BLaER1 (cell line): ENCODE measurements around the gene CHST15.

Experiments
- H3K27ac ChIP-seq: shearing (Covaris generic); formaldehyde crosslinking; 2 replicates; pipeline ENCODE4 v1.8.1; 2022
- H3K27me3 ChIP-seq: shearing (Covaris generic); formaldehyde crosslinking; 2 replicates; pipeline ENCODE4 v1.8.1; 2022
- H3K36me3 ChIP-seq: shearing (Covaris generic); formaldehyde crosslinking; 2 replicates; pipeline ENCODE4 v1.8.1; 2022
- H3K4me1 ChIP-seq: shearing (Covaris generic); formaldehyde crosslinking; 2 replicates; pipeline ENCODE4 v1.8.1; 2022
- H3K4me2 ChIP-seq: shearing (Covaris generic); formaldehyde crosslinking; 2 replicates; pipeline ENCODE4 v1.8.1; 2022
- H3K4me3 ChIP-seq: shearing (Covaris generic); formaldehyde crosslinking; 2 replicates; pipeline ENCODE4 v1.8.1; 2022
- H3K9ac ChIP-seq: shearing (Covaris generic); formaldehyde crosslinking; 2 replicates; pipeline ENCODE4 v1.8.1; 2022
- H3K9me3 ChIP-seq: shearing (Covaris generic); formaldehyde crosslinking; 2 replicates; pipeline ENCODE4 v1.8.1; 2022
- H4K20me1 ChIP-seq: shearing (Covaris generic); formaldehyde crosslinking; 2 replicates; pipeline ENCODE4 v1.8.1; 2022
- Cebpa-rat ChIP-seq: shearing (Covaris generic); IDR thresholded peaks from 2 replicates; pipeline ENCODE4 v1.8.1; 2022

The CHST15 gene

DNA sequence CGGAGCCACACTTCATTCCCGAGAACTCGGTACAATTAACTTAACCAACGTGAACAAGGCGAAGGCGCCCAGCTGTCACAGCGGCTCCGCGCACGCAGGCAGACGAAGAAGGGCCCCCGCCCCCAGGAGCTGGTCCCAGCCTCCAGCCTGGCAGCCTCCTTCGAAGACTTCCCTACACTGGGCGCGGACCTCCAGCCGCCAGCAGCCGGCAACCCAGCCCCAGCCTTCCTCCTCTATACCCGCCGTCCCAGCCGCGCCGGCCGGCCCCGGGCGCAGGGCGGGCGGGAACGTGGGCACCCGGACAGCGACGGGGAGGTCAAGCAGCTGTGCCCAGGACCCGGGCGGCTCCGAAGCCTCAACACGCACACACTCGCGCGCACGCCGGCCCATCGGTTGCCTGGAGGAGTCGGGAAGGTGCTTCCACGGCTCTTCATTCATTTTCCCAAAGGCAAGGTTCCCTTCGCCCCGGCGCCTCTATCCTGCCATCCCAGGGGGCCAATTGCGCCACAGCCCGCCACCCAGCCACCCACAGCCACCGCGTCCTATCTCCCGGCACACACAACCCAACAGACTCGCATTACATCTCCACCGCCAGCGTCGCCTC lies 1.6 kb downstream of the CHST15 start:
- H3K27ac ChIP-seq, result peak overlapping the region; percentile 84
- H3K9ac ChIP-seq, result peak overlapping the region; percentile 87
- peaks cover 72% of the 10 kb centered on the region for H3K4me1 ChIP-seq
- peak; percentile 68; the same call in 1 of the 2 replicates for TF ChIP-seq Cebpa-rat
- H4K20me1 ChIP-seq, result peaks cover 43% of the 10 kb centered on the region
- no peaks in the 10 kb centered on the region for H3K27me3 ChIP-seq
- H3K9me3 ChIP-seq, result peaks cover 6% of the 10 kb centered on the region
- peak overlapping the region; percentile 99 for H3K4me2 ChIP-seq
- H3K36me3 ChIP-seq, result peaks cover 23% of the 10 kb centered on the region
- H3K4me3 ChIP-seq, result peak overlapping the region; percentile 82

- peak overlapping the region; percentile 87 for H3K9ac ChIP-seq
- peak overlapping the region; percentile 82 for H3K4me3 ChIP-seq
- peaks cover 28% of the 10 kb centered on the region for H3K36me3 ChIP-seq
- peak overlapping the region; percentile 84 for H3K27ac ChIP-seq
- H3K9me3 ChIP-seq, result no peaks in the 10 kb centered on the region
- H3K27me3 ChIP-seq, result no peaks in the 10 kb centered on the region
- peaks cover 43% of the 10 kb centered on the region for H4K20me1 ChIP-seq
- peak overlapping the region; percentile 99 for H3K4me2 ChIP-seq
- peaks cover 77% of the 10 kb centered on the region for H3K4me1 ChIP-seq
- no peak for TF ChIP-seq Cebpa-rat
These were observed 2.7 kb downstream of the CHST15 start for GRCh38 chr10:124090601-124091209.

DNA sequence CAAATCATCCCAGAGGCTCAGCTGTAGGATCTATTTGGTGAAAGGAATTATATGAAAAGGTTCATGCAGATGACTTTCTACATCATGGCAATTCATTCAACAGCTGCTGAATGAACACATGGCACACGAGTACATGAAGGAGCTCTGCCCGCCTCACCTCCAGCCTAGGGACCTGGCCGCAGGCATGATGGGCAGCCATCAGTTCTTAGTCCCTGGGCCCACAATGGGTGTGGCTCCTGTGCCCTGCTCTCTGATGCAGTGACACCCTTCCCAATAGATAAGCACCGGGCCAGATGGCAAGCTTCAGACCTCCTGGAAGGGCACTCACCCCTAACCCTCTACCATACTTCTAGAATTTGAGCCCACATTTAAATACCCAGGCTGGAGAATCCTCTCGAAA lies 3.5 kb downstream of the CHST15 start:
- Histone ChIP-seq H3K9ac (peak overlapping the region; percentile 87), H3K4me3 (peak overlapping the region; percentile 82), H3K27me3 (no peaks in the 10 kb centered on the region), H4K20me1 (peaks cover 43% of the 10 kb centered on the region), H3K4me2 (peak overlapping the region; percentile 99), H3K27ac (peak overlapping the region; percentile 84), H3K4me1 (peaks cover 77% of the 10 kb centered on the region), H3K36me3 (peaks cover 29% of the 10 kb centered on the region), H3K9me3 (no peaks in the 10 kb centered on the region)
- no peak for TF ChIP-seq Cebpa-rat

- Histone ChIP-seq H3K9ac (peak overlapping the region; percentile 87), H3K4me3 (peak overlapping the region; percentile 82), H3K4me1 (peaks cover 77% of the 10 kb centered on the region), H3K9me3 (no peaks in the 10 kb centered on the region), H3K4me2 (peak overlapping the region; percentile 99), H3K36me3 (peaks cover 29% of the 10 kb centered on the region), H3K27me3 (no peaks in the 10 kb centered on the region), H3K27ac (peak overlapping the region; percentile 84), H4K20me1 (peaks cover 43% of the 10 kb centered on the region)
- no peak for TF ChIP-seq Cebpa-rat
These were observed 4.5 kb downstream of the CHST15 start for GRCh38 chr10:124088915-124089314.

- H3K4me3 ChIP-seq, result peak overlapping the region; percentile 82
- H3K9me3 ChIP-seq, result no peaks in the 10 kb centered on the region
- H3K36me3 ChIP-seq, result peaks cover 29% of the 10 kb centered on the region
- H3K4me1 ChIP-seq, result peaks cover 83% of the 10 kb centered on the region
- H3K27ac ChIP-seq, result peak overlapping the region; percentile 94
- peaks cover 43% of the 10 kb centered on the region for H4K20me1 ChIP-seq
- peak overlapping the region; percentile 87 for H3K9ac ChIP-seq
- TF ChIP-seq Cebpa-rat, result no peak
- peak overlapping the region; percentile 99 for H3K4me2 ChIP-seq
- no peaks in the 10 kb centered on the region for H3K27me3 ChIP-seq
These were observed 5.4 kb downstream of the CHST15 start for GRCh38 chr10:124087672-124088634.

DNA sequence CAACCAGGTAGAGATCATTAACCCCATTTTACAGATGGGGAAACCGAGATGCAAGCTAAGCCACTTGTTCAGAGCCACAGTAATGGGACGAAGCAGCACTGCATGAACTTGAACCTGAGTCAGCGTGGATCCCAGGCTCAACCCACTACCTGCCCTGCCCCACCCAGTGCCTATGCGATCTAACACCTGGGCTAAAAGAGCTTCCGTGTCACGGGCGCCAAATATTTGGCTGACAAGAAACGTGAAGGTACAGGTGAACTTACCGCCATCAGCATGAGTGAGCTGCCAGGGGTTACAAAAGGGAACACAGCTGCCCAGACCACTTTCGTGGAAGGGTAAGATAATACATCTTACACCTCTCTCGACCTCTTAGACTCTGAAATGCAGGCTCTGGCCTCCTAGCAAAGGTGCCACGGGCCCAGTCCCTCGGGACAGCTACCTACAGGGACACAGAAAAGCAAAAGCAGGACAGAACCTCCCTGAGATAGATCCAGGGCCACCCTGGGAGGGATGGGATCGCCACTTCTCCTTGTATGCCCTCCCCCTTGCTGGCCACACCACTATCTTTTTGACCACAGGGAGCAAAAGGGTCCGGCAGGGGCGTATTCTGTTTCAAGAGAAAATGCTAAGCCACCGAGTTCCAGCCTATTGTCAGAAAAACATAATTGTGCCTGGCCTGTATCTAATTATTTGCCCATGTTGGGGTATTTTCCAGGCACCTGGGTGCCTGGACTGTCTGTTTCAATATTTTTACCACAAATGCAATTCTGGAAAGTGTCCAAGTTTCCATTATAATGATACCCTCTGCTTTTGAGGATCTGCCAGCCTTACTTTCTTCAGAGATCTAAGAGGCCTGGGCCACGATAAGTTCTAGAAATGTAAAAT lies 6.4 kb downstream of the CHST15 start:
- Histone ChIP-seq H3K27me3 (no peaks in the 10 kb centered on the region), H3K4me1 (peaks cover 92% of the 10 kb centered on the region), H3K36me3 (peaks cover 35% of the 10 kb centered on the region), H4K20me1 (peaks cover 43% of the 10 kb centered on the region), H3K9ac (peak overlapping the region; percentile 79), H3K9me3 (no peaks in the 10 kb centered on the region), H3K4me2 (peak overlapping the region; percentile 99), H3K27ac (peak overlapping the region; percentile 94), H3K4me3 (peak overlapping the region; percentile 61)
- TF ChIP-seq Cebpa-rat, result no peak

- H3K4me2 ChIP-seq, result peak overlapping the region; percentile 99
- peaks cover 99% of the 10 kb centered on the region for H3K4me1 ChIP-seq
- H3K27ac ChIP-seq, result peak overlapping the region; percentile 94
- H4K20me1 ChIP-seq, result peaks cover 35% of the 10 kb centered on the region
- H3K9me3 ChIP-seq, result no peaks in the 10 kb centered on the region
- H3K4me3 ChIP-seq, result peak overlapping the region; percentile 61
- peak overlapping the region; percentile 79 for H3K9ac ChIP-seq
- no peak for TF ChIP-seq Cebpa-rat
- H3K36me3 ChIP-seq, result peaks cover 41% of the 10 kb centered on the region
- H3K27me3 ChIP-seq, result no peaks in the 10 kb centered on the region
These were observed 7.2 kb downstream of the CHST15 start for GRCh38 chr10:124086097-124086710.

DNA sequence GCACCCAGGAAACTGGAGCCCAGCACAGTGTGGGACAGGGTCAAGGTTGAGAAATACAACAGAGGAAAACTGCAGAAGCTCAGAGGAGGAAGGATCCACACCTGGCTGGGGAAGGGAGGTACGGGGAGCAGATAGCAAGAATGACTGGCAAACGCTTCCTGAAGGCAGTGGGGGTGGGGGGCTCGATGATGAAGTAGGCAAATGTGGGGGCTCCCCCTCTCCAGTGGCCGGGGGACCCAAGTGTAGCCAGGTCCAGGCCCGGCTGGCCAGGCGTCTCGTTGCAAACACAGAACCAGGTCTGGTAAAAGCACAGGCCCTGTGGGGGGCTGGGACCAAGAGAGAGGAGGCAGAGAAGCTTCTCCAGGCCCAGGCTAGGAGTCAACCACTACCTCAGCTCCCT lies 7.7 kb downstream of the CHST15 start:
- no peak for TF ChIP-seq Cebpa-rat
- peak overlapping the region; percentile 79 for H3K9ac ChIP-seq
- peak overlapping the region; percentile 61 for H3K4me3 ChIP-seq
- H3K27me3 ChIP-seq, result no peaks in the 10 kb centered on the region
- H4K20me1 ChIP-seq, result peaks cover 30% of the 10 kb centered on the region
- peak overlapping the region; percentile 94 for H3K27ac ChIP-seq
- peaks cover 41% of the 10 kb centered on the region for H3K36me3 ChIP-seq
- H3K4me2 ChIP-seq, result peak overlapping the region; percentile 99
- peaks cover 99% of the 10 kb centered on the region for H3K4me1 ChIP-seq
- no peaks in the 10 kb centered on the region for H3K9me3 ChIP-seq

DNA sequence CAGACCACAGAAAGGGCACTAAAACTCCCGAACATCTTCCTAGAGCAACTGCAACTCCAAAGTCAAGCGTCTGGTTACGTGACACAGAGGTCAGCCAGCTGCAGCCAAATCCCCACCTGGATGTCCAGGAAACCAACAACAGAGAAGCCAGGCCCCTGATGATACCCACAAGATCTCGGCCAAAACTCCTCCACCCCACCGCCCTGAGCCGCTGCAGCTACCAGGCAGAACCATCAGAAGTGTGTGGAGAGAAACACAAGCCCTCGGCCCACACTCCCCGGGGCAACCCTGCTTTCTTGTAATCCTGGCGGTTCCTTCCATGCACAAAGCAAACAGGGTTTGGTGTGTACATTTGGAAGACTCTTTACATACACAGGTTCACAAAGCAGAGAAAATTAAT lies 8.7 kb downstream of the CHST15 start:
- H3K27ac ChIP-seq, result peak overlapping the region; percentile 94
- H3K4me2 ChIP-seq, result peak overlapping the region; percentile 99
- H4K20me1 ChIP-seq, result peaks cover 20% of the 10 kb centered on the region
- no peak for TF ChIP-seq Cebpa-rat
- H3K27me3 ChIP-seq, result no peaks in the 10 kb centered on the region
- H3K4me3 ChIP-seq, result peak overlapping the region; percentile 61
- H3K36me3 ChIP-seq, result peaks cover 34% of the 10 kb centered on the region
- H3K9ac ChIP-seq, result peak overlapping the region; percentile 79
- H3K4me1 ChIP-seq, result peaks cover 99% of the 10 kb centered on the region
- no peaks in the 10 kb centered on the region for H3K9me3 ChIP-seq
